GM21786 (cell line): ENCODE results near the gene KAZN.

Source experiments
- ATAC-seq: cut with Tn5 transposase; IDR thresholded peaks from one replicate; pipeline ENCODE4 v1.9.1; 2021; ENCODE audit not compliant: unreplicated experiment

Gene KAZN

DNA sequence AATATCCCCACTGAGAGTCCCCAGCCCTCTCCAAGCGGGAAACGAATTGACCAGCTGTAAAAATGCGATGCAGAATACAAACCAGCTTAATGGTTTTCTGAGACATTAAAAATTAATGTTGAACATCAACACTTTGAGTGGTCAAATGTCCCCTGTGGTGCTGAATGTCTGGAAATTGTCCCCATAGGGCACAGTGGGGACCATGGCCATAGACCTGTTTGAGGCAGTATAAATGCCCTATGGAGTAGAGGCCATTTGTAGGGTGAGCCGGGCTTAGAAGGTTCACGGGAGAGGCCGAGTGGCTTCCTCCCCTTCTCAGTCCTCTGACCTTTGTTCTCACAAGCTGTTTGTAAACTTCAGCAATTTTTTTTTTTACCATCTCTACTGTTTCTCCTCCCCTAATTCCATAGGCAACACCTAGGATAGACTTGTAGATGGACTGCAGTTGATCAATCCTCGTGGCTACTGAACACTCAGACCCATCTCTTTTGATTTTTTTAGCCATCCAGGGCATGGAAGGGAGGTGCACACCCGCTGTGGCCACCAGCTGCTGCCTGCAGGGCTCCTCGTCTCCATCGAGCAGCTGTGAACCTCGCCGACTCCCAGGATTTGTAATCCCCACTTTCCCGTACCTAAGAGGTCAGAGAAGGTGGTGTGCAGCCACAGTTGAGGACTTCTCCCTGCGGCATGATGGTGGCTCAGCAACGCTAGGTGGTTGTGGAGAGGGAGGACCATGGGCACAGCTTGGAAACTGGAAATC, 41.0 kb downstream of the KAZN start:
- ATAC-seq: no peak

DNA sequence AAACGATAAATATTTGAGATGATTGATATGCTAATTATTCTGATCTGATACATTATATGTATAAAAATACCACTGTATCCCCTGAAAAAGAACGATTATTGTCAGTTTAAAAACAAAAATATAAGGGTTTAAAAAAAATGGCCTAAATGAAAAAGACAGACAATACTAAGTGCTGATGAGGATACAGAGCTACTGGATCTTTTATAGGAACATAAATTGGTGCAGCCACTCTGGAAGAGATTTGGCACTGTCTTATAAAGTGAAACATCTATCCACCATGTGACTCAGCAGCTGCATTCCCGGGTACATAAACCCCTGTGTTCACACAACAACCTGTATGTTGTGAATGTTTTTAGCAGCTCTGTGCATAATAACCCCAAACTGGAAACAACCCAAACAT, 44.2 kb downstream of the KAZN start:
- no peak for ATAC-seq

DNA sequence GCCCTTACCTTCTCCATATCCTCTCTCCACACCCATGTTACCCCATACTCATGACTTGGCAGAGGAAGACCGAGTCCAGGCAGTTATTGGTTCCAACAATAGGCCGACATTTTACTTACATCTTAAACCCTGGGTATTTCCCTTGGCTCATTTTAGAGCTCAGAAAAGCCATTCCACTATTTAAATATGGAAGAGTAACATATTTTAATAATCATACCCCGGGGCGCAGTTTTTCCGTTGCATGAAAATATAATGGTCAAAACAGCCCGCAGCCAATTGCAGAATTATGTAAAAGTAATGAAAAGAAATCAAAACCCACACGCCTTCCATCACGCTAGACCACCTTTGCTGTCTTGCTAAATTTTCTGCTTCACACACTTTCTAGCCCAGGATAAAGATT, 48.5 kb downstream of the KAZN start:
- ATAC-seq: no peak

DNA sequence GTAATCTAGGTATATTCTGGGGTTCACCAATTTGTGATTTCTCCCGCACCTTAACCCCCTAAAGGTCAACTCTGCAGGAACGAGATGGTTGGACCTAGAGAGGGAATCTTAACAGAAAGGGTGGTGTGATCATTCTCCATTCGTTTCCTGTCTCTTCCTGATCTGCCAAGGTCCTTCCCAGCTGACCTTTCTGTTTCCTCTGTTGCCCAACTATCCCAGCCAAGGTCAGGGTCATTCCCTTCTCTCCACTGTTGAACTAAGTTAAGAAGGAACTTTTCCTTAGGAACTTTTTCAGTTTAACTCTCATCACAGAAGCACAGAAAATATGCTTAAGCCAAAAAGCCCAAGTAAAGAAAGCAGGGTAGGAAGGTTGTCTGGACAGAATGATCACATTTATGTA, 49.3 kb downstream of the KAZN start:
- ATAC-seq: no peak

DNA sequence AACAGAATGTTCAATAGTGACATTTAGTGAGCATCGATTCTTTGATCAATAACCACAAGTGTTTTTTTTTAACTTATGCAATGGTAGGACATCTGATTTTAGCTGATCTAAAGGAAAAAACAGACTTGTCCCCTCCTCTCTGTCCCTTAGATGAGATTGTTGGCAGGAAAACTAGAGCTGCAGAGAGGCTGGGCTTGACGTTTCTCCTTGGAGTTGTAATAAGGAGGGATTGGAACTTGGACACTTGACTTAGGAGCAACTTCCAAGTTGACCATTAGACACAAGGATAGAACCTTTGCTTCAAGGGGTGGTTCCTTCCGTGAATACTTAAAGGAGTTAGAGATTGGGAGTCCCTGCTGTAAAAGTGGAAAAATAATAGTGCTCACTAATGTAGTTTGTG, 49.9 kb downstream of the KAZN start:
- ATAC-seq: no peak

DNA sequence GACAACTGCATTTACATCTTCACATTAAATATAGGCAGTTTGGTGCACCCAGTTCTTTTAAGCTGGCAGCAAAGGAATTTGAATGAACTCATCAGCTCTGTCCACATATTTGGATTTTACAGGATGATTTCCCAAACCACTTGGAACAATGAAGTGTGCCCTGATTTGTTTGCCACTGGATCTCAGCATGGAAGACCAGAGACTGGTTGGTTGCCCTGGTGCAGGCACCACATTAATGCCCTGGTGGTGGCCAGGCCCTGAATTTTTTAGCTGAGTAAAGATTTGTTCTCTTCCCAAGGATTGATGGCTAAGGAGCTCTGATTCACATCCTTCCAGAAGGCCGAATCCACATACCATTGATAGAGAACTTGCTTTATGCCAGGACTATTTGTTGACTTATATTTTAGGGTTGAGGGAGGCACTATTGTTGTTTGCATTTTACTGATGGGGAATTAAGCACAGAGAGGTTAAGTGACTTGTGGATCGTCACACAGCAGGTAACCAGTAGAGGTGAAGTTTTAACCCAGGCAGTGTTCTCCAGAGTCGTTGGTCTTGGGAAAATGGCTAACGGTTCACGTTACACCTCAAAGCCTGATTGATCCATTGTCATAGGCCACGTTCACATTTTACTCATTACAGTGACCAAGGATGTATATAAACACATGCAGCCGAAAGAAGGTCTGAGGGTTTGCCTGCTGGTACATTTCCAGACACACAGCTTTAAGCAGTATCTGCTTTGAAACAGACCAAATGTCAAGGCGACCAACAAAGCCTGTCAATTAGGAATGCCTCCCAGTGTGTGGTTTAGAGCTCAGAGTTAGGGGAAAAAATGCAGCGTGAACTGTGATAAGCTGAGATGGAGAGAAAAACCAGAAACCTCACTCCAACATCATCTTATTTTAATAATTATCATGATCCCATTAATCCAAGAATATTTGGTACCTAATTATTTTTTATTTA, 50.7 kb downstream of the KAZN start:
- ATAC-seq: no peak

DNA sequence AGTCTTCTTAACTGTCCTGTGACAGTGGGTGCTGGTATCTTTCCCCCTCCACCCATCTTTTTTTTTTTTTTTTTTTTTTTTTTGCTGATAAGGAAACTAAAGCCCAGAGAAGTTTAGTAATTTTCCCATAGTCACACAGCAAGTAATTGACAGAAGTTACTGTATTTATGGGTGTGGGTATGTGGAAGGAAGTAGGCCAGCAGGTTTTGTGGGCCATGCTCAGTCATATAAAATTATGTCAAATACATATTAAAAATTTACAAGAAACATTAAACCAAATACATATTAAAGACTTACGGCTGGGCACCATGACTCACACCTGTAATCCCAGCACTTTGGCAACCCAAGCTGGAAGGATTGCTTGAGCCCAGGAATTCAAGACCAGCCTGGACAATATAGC, 51.5 kb downstream of the KAZN start:
- ATAC-seq: no peak

DNA sequence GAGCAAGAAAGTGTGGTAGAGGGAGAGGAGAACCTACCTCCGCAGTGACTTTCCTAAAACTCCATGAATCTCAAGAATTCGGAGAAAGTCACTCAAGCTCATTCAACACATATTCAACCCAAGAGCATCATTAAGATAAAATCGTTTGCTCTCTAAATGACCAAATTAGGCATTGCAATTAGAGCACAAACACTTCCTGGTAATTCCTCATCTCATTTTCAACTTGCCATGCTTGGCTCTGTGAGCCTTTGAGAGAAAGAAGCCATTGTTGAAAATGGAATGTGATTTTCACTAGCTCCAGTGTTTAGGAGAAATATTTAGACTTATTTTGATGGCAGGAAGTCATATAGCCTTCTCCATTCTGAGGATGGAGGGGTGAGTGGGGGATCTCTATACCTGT, 52.5 kb downstream of the KAZN start:
- no peak for ATAC-seq

DNA sequence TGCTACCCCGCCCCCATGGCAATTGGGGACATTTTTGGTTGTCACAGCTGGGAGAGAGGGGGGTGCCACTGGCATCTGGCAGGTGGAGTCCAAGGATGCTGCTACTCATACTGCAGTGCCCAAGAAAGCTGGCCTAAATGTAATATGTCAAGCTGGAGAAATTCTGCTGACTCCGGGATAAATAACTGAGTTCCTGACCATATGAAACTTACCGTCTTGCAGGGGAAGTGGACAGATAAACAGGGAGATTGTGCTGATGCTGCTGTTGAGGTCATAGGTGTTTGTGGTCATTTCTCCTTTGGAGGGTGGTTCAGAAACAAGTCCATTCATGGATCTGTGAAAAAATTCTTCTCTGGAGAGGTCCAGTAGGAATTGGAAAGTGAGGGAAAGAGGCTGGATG, 54.4 kb downstream of the KAZN start:
- ATAC-seq: no peak

DNA sequence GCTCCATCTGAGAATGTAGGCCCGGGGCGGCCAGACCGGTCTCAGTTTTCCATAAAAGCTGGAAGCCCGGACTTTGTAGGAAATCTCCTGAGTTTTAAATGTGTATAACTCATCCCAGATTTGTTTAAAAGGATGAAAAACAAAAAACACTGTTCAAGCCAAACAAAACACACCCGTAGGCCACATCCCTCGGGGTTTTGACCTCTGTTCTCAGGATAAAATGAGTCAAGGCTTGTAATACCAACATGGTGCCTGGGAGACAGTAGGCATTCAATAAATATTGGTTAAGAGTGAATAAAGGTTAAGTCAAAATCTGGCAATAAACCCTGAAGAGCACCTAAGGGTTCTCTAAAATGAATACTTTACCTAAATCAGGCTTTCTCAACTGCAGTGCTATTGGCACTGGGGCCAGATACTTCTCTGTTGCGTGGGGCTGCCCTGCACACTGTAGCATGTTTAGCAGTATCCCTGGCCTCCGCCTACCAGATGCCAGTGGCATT, 55.0 kb downstream of the KAZN start:
- no peak for ATAC-seq

DNA sequence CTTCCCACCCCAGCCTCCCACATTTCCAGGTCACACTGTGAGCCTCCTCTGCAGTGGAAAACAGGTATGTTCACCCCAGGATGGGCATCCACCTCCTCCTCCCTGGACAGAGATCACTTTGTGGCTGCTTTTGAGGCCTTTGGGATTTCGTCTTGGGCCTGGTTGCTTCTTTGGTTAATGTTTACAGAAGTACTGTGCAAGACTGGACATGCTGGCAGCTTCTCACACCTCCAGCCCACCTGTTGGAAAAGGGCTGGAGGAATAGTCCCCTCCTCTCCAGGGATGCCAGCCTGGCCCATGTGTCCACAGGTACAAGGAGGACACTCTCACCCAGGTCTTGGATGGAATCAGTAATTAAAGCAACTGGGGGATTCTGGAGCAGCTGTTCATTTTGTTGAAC, 56.1 kb downstream of the KAZN start:
- no peak for ATAC-seq

DNA sequence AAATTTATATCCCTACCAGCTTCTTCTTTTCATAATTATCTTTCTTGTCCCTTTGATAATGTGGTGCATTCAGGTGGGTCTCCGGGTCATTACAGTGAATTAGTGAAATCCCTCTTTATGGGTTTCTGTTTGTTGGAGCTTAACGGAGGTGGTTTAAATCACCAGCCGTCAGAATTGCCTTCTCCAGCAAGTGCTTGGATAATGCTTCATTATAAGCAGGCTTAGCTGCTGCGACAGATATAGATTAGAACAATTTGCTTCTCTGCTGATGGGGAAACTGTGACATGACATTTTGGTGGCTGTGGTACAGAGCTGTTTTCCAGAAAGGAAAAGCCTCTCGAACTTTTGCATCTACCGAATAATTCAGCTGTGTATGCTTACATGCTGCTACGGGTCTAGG, 56.9 kb downstream of the KAZN start:
- ATAC-seq: no peak

DNA sequence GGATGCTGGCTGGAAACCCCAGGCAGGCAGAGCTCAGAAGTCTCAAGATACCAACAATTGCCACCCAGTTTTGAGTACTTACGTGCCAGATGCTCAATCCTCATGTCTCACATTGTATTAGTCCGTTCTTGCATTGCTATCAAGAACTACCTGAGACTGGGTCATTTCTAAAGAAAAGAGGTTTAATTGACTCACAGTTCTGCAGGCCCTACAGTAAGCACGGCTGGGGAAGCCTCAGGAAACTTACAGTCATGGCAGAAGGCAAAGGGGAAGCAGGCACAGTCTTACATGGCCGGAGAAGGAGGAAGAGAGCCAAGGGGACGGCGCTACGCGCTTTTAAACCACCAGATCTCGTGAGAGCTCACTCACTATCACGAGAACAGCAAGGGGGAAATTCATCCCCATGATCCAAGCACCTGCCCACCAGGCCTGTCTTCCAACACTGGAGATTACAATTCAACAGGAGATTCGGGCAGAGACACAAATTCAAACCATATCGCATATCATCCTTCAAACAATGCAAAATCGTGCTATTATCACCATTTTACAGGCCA, 58.0 kb downstream of the KAZN start:
- ATAC-seq: no peak

DNA sequence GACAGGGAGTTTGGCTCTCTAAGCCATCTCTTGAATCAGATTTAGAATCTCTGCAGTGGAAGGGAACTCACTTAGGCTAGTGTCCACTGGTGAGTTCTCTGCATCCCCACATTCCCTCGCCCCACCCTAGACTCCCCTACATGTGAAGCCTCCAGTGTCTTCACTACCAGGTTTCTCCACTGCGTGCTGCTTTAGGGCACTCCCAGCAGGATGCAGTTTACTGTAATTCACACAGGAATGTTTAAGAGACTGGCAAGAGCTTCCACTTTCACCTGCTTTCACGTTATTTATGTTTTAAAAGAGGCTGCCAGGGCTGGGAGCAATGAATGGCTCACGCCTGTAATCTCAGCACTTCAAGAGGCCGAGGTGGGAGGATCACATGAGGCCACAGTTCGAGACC, 60.2 kb downstream of the KAZN start:
- ATAC-seq: no peak

DNA sequence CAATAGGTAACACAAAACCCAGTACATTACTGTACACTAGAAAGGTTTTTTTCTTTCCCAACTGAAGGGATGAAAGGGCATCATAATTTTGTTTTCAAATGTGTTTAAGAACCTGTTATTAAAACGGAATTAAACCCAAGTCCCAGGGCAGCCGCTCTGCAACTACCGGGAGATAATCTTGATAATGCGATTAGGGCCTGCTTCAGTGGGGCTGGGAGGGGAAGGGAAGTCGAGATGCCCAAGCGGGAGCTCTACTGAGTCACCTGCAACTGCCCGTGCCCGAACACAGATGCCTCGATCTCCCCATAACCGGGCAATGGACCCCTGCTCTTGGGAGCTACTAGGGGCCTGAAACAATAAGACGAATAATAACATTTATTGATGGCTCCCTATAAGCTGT, 61.4 kb downstream of the KAZN start:
- no peak for ATAC-seq

DNA sequence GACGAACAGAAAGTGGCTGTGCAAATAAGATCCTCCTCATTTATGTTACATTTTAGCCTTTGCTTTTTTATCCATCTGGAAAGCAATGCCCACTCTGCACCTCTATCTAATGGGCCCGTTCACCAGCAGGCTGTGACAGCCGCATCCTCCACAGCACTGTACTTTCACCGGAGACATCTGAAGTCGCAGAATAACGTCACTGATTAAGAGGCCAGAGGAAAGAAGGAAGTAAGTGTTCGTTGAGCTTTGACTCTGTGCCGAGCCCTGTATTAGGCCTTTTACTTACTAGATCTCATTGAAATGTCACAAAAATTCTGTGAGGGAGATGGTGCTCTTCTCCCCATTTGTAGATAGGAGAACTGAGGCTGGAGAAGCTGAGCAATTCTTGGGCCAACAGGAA, 62.3 kb downstream of the KAZN start:
- ATAC-seq: no peak

DNA sequence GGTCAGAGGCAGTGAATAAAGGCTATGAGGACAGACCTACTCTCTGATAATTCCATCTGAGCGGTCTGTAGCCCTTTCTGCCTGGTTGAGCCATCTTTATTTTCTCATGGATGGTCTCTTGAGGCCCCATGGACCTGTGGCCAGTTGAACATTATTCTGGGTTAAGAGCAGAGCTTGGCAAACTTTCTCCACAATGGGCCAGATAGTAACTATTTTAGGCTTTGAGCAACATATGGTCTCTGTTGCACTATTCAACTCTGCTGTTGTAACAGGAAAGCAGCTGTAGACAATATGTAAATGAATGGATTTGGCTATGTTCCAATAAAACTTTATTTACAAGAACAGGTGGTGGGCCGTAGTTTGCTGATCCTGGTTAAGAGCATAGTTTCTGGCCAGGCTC, 62.7 kb downstream of the KAZN start:
- ATAC-seq: no peak

DNA sequence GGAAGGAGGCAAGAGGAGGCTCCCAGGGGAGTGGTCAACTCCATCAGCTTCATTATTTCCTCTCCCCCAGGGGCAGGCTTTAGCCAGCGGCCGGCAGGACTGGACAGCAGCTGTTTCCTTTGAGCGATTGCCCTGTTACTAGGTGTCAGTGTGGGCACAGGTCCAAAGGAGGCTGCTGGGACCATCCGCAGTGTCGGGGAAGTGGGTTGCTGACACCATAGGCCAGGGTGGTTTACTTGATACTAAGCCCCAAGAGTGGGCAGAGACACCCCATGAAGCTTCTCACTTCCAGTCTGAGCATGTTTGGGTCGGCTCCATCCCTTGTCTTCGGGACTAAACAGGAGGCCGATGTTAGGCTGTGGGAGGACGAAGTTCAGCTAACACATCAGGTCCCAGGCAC, 63.6 kb downstream of the KAZN start:
- no peak for ATAC-seq

DNA sequence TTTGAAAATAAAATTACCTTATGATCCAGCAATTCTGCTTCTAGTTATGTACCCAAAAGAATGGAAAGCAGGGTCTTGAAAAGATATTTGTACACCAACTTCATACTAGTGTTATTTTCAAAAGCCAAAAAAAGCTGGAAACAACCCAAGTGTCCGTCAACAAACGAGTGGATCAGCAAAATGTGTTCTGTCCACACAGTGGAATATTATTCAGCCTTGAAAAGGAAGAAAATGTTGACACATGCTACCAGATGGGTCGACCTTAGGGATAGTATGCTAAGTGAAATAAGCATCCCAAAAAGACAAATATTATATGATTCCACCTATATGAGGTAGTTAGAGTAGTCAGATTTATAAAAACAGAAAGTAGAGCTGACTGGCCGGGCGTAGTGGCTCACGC, 65.3 kb downstream of the KAZN start:
- ATAC-seq: no peak

DNA sequence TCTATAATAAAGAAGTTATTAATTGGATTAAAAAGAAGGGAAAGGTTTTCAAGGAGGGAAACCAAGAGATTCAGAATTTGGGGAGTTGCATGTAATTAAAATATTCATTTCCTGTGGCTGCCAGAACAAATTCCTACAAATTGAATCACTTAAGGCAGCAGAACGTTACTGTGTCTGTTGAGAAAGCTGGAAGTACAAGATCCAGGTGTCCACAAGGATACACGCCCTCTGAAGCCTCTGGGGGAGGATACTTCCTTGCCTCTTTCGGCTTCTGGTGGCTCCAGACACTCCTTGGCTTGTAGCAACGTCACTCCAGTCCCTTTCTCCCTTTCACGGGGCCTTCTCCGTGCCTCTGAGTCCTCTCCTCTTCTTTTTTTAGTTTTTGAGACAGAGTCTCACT, 67.9 kb downstream of the KAZN start:
- no peak for ATAC-seq

DNA sequence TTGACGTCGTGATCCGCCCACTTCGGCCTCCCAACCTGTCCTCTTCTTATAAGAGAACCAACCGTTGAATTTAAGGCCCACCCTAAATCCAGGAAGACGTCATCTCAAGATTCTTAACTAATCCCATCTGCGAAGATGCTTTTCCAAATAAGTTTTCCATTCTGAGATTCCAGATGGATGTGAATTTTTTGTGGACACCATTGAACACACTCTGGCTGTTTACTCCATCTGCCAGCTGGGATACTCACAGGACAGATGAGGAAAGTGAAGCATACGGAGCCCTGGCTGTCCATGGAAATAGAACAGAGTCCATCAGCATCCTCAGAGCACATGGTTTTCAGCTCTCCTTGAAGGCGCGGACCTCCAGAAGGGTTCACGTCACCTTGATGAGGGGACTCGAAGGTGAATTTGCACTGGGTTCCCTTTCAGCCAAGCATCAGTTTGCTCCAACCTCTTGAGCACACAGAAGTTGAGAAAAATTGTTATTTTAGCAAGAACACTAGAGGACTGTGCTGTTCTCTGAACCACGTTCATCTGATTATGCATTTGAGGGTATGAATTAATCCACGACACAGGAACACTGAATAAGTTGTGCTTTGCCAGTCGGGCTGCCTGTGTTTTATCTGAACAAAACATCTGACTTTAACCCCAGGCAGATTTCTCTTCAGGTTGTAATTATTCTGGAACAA, 68.6 kb downstream of the KAZN start:
- no peak for ATAC-seq
